Prostate gland (tissue), 2 donors: Measurements from ENCODE around the gene RNF223.

ENCODE experiments used
- CTCF ChIP-seq, 4 experiments: fragments of 200-600 bp in 2 of 4; fragments of 450-650 bp in 2 of 4; sonication (generic) in 2 of 4; IDR thresholded peaks; 1 replicate in 3 of 4; 2 replicates in 1 of 4; pipeline ENCODE4 v1.5.1; 2016 to 2019; ENCODE audit warnings: antibody characterized with exemption in 4 of 4, mild to moderate bottlenecking in 2 of 4, moderate library complexity in 2 of 4
- POLR2A ChIP-seq: fragments of 450-650 bp; IDR thresholded peaks from one replicate; pipeline ENCODE4 v1.6.1; 2016; ENCODE audit warnings: antibody characterized with exemption, mild to moderate bottlenecking
- POLR2AphosphoS5 ChIP-seq: sonication (generic); formaldehyde crosslinking; IDR thresholded peaks from one replicate; pipeline ENCODE4 v1.6.1; 2017; ENCODE audit warnings: antibody characterized with exemption

DNA sequence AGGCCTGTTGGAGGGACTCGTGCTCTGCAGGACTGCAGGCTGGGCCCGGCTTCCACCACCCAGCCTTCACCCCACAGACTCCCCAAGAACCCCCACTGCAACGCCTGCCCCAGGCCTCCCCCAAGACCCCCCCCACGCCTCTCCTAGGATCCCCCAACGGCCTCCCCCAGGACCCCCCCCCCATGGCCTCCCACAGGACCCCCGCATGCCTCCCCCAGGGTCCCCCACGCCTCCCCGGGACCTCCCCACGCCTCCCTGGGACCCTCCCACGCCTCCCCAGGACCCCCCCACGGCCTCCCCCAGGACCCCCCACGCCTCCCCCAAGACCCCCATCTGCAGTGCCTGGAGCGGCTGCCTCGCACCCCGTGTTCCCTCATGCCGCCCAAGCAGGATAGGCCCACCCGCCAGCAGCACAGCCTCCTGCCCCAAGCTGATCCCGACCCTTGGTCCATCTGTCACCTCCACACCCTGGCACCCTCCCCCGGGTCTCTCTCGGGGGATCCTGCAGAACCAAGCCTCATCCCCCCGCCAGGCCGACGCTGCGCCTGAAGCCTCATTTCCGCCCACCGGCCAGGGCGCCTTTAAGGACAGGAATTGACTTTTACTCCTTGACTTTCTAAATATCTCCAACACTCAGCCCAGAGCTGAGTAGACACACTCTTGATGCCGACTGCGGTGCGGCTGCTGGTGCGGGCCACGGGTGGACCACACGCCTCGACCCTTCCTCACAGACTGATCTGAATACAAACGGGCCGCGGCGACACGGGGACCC lies 14.1 kb upstream of the RNF223 start:
- TF ChIP-seq CTCF (IDR thresholded peaks at IDR 0.05) (no peak), POLR2AphosphoS5 (no peak), POLR2A (no peak)
